Measurements from ENCODE around the gene HBZ. TPM values are rescaled to one million over a fixed set of nuclear protein-coding genes. Genes with fewer than 3 reads are reported as not detected.
"Not testable (repeated sequence)": the region's sequence is repeated elsewhere in the genome, so short reads cannot be mapped to it uniquely, and the experiment has no call there.

Gene HBZ
- total RNA-seq, 1 donor from 2014 or later: not detected

GRCh38 chr16:164134-164823 is 11.8 kb downstream of the HBZ start:
- intact Hi-C loops (cut with micrococcal nuclease): not testable (repeated sequence)

GRCh38 chr16:164827-165538 is 12.5 kb downstream of the HBZ start:
- intact Hi-C loops (cut with micrococcal nuclease): no loop called here

- intact Hi-C loops (cut with micrococcal nuclease): no loop called here
Observed at GRCh38 chr16:165539-166374, 13.3 kb downstream of the HBZ start, which contains the start of gene HBM. Gene HBM, plus strand, starts transcription at chr16:165978. Its CDS starts 20 bp downstream, at chr16:165998.

GRCh38 chr16:166375-167121 is 14.1 kb downstream of the HBZ start:
- intact Hi-C loops (cut with micrococcal nuclease): no loop called here

GRCh38 chr16:167122-167690 is 14.8 kb downstream of the HBZ start:
- intact Hi-C loops (cut with micrococcal nuclease): no loop called here

GRCh38 chr16:168424-168823 is 16.0 kb downstream of the HBZ start:
- intact Hi-C loops (cut with micrococcal nuclease): no loop called here

GRCh38 chr16:169014-169413 is 16.6 kb downstream of the HBZ start:
- intact Hi-C loops (cut with micrococcal nuclease): no loop called here

GRCh38 chr16:170088-170507 is 17.7 kb downstream of the HBZ start:
- intact Hi-C loops (cut with micrococcal nuclease): not testable (repeated sequence)

GRCh38 chr16:170788-171187 is 18.3 kb downstream of the HBZ start:
- intact Hi-C loops (cut with micrococcal nuclease): no loop called here

GRCh38 chr16:172374-172941 is 20.0 kb downstream of the HBZ start, which contains the start of gene HBA2:
Gene HBA2, plus strand, starts transcription at chr16:172876. Its CDS starts 37 bp downstream, at chr16:172913.
- intact Hi-C loops (cut with micrococcal nuclease): not testable (repeated sequence)

- intact Hi-C loops (cut with micrococcal nuclease): not testable (repeated sequence)
Observed at GRCh38 chr16:173211-173854, 20.9 kb downstream of the HBZ start.

- intact Hi-C loops (cut with micrococcal nuclease): not testable (repeated sequence)
Observed at GRCh38 chr16:173928-174769, 21.7 kb downstream of the HBZ start.

- intact Hi-C loops (cut with micrococcal nuclease): no loop called here
Observed at GRCh38 chr16:175011-175949, 22.8 kb downstream of the HBZ start.

GRCh38 chr16:176006-176405 is 23.6 kb downstream of the HBZ start:
- intact Hi-C loops (cut with micrococcal nuclease): not testable (repeated sequence)

GRCh38 chr16:176477-177382 is 24.3 kb downstream of the HBZ start, which contains the start of gene HBA1:
Gene HBA1, plus strand, starts transcription at chr16:176680. Its CDS starts 37 bp downstream, at chr16:176717.
- intact Hi-C loops (cut with micrococcal nuclease): not testable (repeated sequence)

- intact Hi-C loops (cut with micrococcal nuclease): no loop called here
Observed at GRCh38 chr16:177394-177822, 25.0 kb downstream of the HBZ start.

Data from T-helper 2 cell treated with Interferon-gamma antibody and Interleukin-4, amounts not matched to agents 100 ng/mL and 5 ng/mL, for 36 hours (primary cell).